Mesenchymal stem cell (in vitro differentiated cells and primary cell): ENCODE data around the gene JCHAIN.
A peak's percentile ranks its signal among the peaks of the same experiment; 100 is the strongest.

Experiments
- DNase-seq: peaks from one replicate; pipeline ENCODE4 v3.0.0-alpha.2; 2013
- H2AFZ ChIP-seq: one replicate; pipeline ENCODE4 v1.6.1; 2013; ENCODE audit warnings: low read depth, mild to moderate bottlenecking, control low read depth, inconsistent platforms, low read length, moderate library complexity
- H2AK5ac ChIP-seq: 2 replicates; pipeline ENCODE4 v1.6.1; 2013; ENCODE audit warnings: low read length, moderate library complexity, mild to moderate bottlenecking, inconsistent platforms; ENCODE audit not compliant: severe bottlenecking
- H2BK120ac ChIP-seq: one replicate; pipeline ENCODE4 v1.6.1; 2013; ENCODE audit warnings: low read depth, mild to moderate bottlenecking, inconsistent platforms, low read length, moderate library complexity
- H2BK12ac ChIP-seq, 2 experiments: one replicate each; pipeline ENCODE4 v1.6.1; 2013; ENCODE audit warnings: inconsistent platforms in 2 of 2, low read length in 2 of 2, mild to moderate bottlenecking in 2 of 2, moderate library complexity in 2 of 2, control low read depth in 1 of 2
- H2BK15ac ChIP-seq: one replicate; pipeline ENCODE4 v1.6.1; 2013; ENCODE audit warnings: mild to moderate bottlenecking, low read depth, inconsistent platforms; ENCODE audit not compliant: poor library complexity, severe bottlenecking
- H2BK5ac ChIP-seq: 2 replicates; pipeline ENCODE4 v1.6.1; 2013; ENCODE audit warnings: low read depth, mild to moderate bottlenecking, low read length, control low read depth, inconsistent platforms; ENCODE audit not compliant: poor library complexity, severe bottlenecking
- H3K14ac ChIP-seq, 2 experiments: one replicate each; pipeline ENCODE4 v1.6.1; 2013; ENCODE audit warnings: inconsistent platforms in 2 of 2, low read length in 2 of 2, control low read depth in 1 of 2, mild to moderate bottlenecking in 1 of 2, moderate library complexity in 1 of 2
- H3K18ac ChIP-seq, 2 experiments: one replicate each; pipeline ENCODE4 v1.6.1; 2013; ENCODE audit warnings: inconsistent platforms in 2 of 2, low read length in 2 of 2, control low read depth in 1 of 2, low read depth in 1 of 2, mild to moderate bottlenecking in 1 of 2
- H3K23ac ChIP-seq, 2 experiments: one replicate each; pipeline ENCODE4 v1.6.1; 2013; ENCODE audit warnings: inconsistent platforms in 2 of 2, low read length in 2 of 2, mild to moderate bottlenecking in 2 of 2, moderate library complexity in 2 of 2, control low read depth in 1 of 2
- H3K27ac ChIP-seq: 2 replicates; pipeline ENCODE4 v1.5.1; 2013; ENCODE audit warnings: mild to moderate bottlenecking, moderate library complexity, low read length, control low read depth, inconsistent platforms; ENCODE audit not compliant: poor library complexity, severe bottlenecking
- H3K27me3 ChIP-seq, 2 experiments: 2 replicates each; pipeline versions ENCODE4 v1.6.1 to v1.7.0; 2013; ENCODE audit warnings: low read length in 2 of 2, mild to moderate bottlenecking in 2 of 2, moderate library complexity in 2 of 2, control low read depth in 1 of 2, inconsistent platforms in 1 of 2; ENCODE audit not compliant: control insufficient read depth in 1 of 2, insufficient read depth in 1 of 2
- H3K36me3 ChIP-seq, 2 experiments: 2 replicates each; pipeline versions ENCODE4 v1.6.1 to v1.7.0; 2013; ENCODE audit warnings: low read length in 2 of 2, control low read depth in 1 of 2, inconsistent platforms in 1 of 2, low read depth in 1 of 2, mild to moderate bottlenecking in 1 of 2; ENCODE audit not compliant: insufficient read depth in 2 of 2, control insufficient read depth in 1 of 2
- H3K4ac ChIP-seq, 2 experiments: one replicate each; pipeline ENCODE4 v1.6.1; 2013; ENCODE audit warnings: inconsistent platforms in 2 of 2, low read length in 2 of 2, mild to moderate bottlenecking in 2 of 2, moderate library complexity in 2 of 2, control low read depth in 1 of 2, low read depth in 1 of 2
- H3K4me1 ChIP-seq: 2 replicates; pipeline ENCODE4 v1.6.1; 2013; ENCODE audit warnings: low read depth, low read length, control low read depth; ENCODE audit not compliant: control insufficient read depth, insufficient read depth
- H3K4me2 ChIP-seq: 2 replicates; pipeline ENCODE4 v1.6.1; 2013; ENCODE audit warnings: low read length, mild to moderate bottlenecking, inconsistent platforms; ENCODE audit not compliant: poor library complexity, severe bottlenecking
- H3K4me3 ChIP-seq, 2 experiments: 2 replicates each; pipeline versions ENCODE4 v1.5.1 to v1.7.0; 2013; ENCODE audit warnings: low read length in 2 of 2, mild to moderate bottlenecking in 2 of 2, control low read depth in 1 of 2, low read depth in 1 of 2; ENCODE audit not compliant: insufficient read depth in 1 of 2
- H3K79me1 ChIP-seq: replicated peaks from 2 replicates; pipeline ENCODE4 v1.6.1; 2013; ENCODE audit warnings: mild to moderate bottlenecking, control low read depth, low read length, inconsistent platforms; ENCODE audit not compliant: poor library complexity, severe bottlenecking
- H3K9ac ChIP-seq: 2 replicates; pipeline ENCODE4 v1.7.0; 2013; ENCODE audit warnings: mild to moderate bottlenecking, low read length, moderate library complexity
- H3K9me3 ChIP-seq: 2 replicates; pipeline ENCODE4 v1.7.0; 2013; ENCODE audit warnings: mild to moderate bottlenecking, low read length; ENCODE audit not compliant: control insufficient read depth
- H4K8ac ChIP-seq: one replicate; pipeline ENCODE4 v1.6.1; 2013; ENCODE audit warnings: inconsistent platforms, mild to moderate bottlenecking, low read length, moderate library complexity
- H4K91ac ChIP-seq: one replicate; pipeline ENCODE4 v1.6.1; 2013; ENCODE audit warnings: mild to moderate bottlenecking, low read length, inconsistent platforms
- WGBS: methylation state at CpG from one replicate; pipeline ENCODE4 v1.1.7; 2013; ENCODE audit warnings: mixed read lengths; 5-methylcytosine and 5-hydroxymethylcytosine counted together

The JCHAIN gene

DNA sequence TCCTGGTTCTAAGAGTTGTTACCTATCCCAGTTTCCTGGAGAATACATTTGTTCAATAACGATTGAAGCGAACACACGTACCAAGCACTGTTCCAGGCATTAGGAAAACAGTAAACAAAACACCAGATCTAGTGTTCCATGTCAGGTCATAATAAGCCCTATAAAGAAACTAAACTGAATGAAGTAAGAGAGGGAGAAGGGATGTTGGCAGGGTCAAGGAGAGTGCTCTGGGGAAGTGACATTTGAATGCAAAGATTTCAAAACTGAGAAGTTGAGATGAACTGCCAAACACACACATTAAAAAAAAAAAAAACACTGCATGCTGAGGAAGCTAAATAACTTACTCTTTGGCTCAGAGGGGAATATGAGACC is 52.1 kb downstream of the JCHAIN start:
- no peak overlapping the region for H2BK120ac ChIP-seq
- no peak overlapping the region for H4K8ac ChIP-seq
- H3K4me2 ChIP-seq, result no peak overlapping the region
- H3K9me3 ChIP-seq, result no peaks in the 10 kb centered on the region
- no peak overlapping the region for H2BK12ac ChIP-seq
- H3K27ac ChIP-seq, result no peak overlapping the region
- no peak overlapping the region for H2AK5ac ChIP-seq
- H2AFZ ChIP-seq, result no peak overlapping the region
- H2BK15ac ChIP-seq, result no peak overlapping the region
- no peak overlapping the region for H3K18ac ChIP-seq
- H3K36me3 ChIP-seq, result no peaks in the 10 kb centered on the region
- H2BK5ac ChIP-seq, result no peak overlapping the region
- H3K27me3 ChIP-seq, result peaks cover 0 to 8% of the 10 kb centered on the region in 2 experiments
- H3K4me1 ChIP-seq, result no peaks in the 10 kb centered on the region
- peak overlapping the region in 1 of 2 experiments; percentile 74 for H3K4me3 ChIP-seq
- no peak for DNase-seq
- H4K91ac ChIP-seq, result no peak overlapping the region
- 90% methylated on average over 2 of the region's 3 CpGs for WGBS
- H3K79me1 ChIP-seq, result no peaks in the 10 kb centered on the region
- peak overlapping the region; percentile 72 for H3K9ac ChIP-seq
- H3K14ac ChIP-seq, result no peak overlapping the region
- H3K4ac ChIP-seq, result no peak overlapping the region
- no peak overlapping the region for H3K23ac ChIP-seq

DNA sequence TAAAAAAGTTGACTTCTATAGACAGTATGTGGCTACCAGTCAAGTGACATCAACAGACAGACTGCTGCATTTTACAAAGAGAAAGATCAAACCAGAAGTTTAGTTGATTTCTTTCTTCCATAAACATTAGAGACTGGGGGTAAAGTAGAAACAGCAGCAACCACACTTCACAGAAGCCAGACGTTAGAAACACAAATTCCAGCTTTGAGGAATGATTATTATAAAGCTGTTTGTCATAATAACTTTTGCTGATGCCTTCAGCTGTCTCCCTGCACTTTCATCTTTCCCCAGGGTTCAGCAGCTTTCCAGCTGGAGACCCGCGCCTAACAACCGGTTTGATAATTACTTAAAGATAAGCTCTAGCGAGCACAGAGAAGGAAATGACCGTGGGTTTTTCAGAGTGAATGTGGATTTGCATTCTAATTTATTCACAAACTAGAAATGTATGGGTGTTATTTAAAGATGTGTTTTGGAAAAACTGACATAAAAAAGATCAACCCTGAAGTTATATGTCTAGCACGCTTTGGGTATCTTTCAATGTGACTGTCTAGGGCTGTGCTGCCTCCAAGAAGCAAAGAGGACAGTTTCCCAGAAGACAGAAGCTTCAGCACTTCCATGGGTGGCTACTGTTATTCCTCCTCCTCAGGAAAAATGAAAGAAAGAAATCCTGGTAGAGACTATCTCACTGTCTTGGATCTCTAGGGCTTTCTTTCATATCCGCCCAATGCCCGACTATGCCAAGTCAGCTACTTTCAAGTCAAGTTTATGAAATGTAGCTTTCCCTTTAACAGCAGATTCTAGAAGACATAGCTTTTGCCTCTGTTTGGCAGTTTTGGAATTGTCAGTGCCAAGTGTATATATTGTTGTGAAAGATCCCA is 52.8 kb downstream of the JCHAIN start:
- peak overlapping the region; percentile 43 for H3K4me2 ChIP-seq
- no peak overlapping the region for H3K18ac ChIP-seq
- no peak overlapping the region for H2BK5ac ChIP-seq
- no peak overlapping the region for H3K14ac ChIP-seq
- no peak overlapping the region for H3K4ac ChIP-seq
- H4K91ac ChIP-seq, result no peak overlapping the region
- H2BK15ac ChIP-seq, result no peak overlapping the region
- no peak overlapping the region for H3K23ac ChIP-seq
- H3K4me1 ChIP-seq, result no peaks in the 10 kb centered on the region
- no peak for DNase-seq
- peak overlapping the region in 1 of 2 experiments; percentile 74 for H3K4me3 ChIP-seq
- WGBS, result 44% methylated on average over 8 of the region's 9 CpGs
- H3K9me3 ChIP-seq, result no peaks in the 10 kb centered on the region
- H3K9ac ChIP-seq, result peak overlapping the region; percentile 72
- H2AK5ac ChIP-seq, result no peak overlapping the region
- H2BK120ac ChIP-seq, result no peak overlapping the region
- H3K36me3 ChIP-seq, result no peaks in the 10 kb centered on the region
- H3K79me1 ChIP-seq, result no peaks in the 10 kb centered on the region
- no peak overlapping the region for H2BK12ac ChIP-seq
- H2AFZ ChIP-seq, result no peak overlapping the region
- H4K8ac ChIP-seq, result no peak overlapping the region
- H3K27ac ChIP-seq, result no peak overlapping the region
- H3K27me3 ChIP-seq, result peaks cover 0 to 8% of the 10 kb centered on the region in 2 experiments

DNA sequence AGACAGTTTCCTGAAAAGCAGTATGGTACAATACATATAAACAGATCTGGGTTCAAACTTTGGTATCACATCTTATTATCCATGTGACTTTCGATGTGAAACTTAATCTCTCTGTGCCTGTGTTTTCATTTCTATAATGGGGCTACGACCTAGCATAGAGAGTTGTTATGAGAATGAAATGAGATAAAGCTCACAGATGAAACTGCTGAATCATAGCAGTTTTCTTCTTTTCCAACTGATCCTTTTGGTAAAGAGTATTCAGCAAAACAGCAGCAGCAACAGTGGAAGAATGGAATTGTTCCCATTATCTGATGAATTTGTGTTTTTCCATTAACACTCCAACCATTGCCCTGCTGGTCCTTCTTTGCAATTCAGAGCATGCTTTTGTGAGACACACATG is 58.0 kb downstream of the JCHAIN start:
- Histone ChIP-seq H3K27me3 (peaks cover 0 to 8% of the 10 kb centered on the region in 2 experiments), H3K4ac (no peak overlapping the region), H3K36me3 (no peaks in the 10 kb centered on the region), H3K9ac (no peak overlapping the region), H3K9me3 (no peaks in the 10 kb centered on the region), H2BK12ac (no peak overlapping the region), H3K4me2 (no peak overlapping the region), H3K23ac (no peak overlapping the region), H2BK15ac (no peak overlapping the region), H4K8ac (no peak overlapping the region), H2BK120ac (no peak overlapping the region), H3K14ac (no peak overlapping the region), H3K27ac (no peak overlapping the region), H3K79me1 (no peaks in the 10 kb centered on the region), H2AFZ (no peak overlapping the region), H3K4me1 (no peaks in the 10 kb centered on the region), H4K91ac (no peak overlapping the region), H3K4me3 (no peak overlapping the region), H2AK5ac (no peak overlapping the region), H3K18ac (no peak overlapping the region), H2BK5ac (no peak overlapping the region)
- WGBS, result 89% methylated on average over 2 of the region's 2 CpGs
- DNase-seq, result no peak

DNA sequence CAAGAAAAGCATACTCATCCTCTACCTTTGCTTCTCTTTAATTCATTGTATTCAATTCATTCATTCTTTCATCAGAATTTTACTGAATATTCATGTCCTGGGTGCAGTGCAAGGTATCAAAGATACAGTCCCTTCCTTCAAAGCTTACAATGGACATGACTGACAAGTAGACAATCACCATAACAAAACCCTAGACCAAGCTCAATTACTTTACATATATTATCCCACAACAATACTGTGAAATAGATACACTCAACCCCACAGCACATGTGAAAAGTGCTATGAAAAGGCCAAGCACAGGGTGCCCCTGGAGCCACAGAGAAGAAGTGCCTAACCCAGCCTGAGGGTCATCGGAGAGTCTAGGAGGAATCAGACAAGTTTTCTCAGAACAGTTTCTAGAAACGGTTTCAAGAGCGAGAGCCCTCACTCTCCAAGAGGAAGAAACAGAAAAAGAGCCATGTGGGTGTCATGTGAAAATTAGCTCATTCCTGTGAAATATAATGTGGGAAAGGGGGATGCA is 58.9 kb downstream of the JCHAIN start:
- no peak overlapping the region for H2BK12ac ChIP-seq
- H3K18ac ChIP-seq, result no peak overlapping the region
- no peak overlapping the region for H3K23ac ChIP-seq
- H2BK15ac ChIP-seq, result no peak overlapping the region
- no peak overlapping the region for H3K4me3 ChIP-seq
- no peaks in the 10 kb centered on the region for H3K9me3 ChIP-seq
- no peak overlapping the region for H2BK5ac ChIP-seq
- H3K4ac ChIP-seq, result no peak overlapping the region
- no peak overlapping the region for H4K8ac ChIP-seq
- WGBS, result 93% methylated on average over 3 of the region's 3 CpGs
- DNase-seq, result no peak
- no peak overlapping the region for H2AK5ac ChIP-seq
- H3K14ac ChIP-seq, result no peak overlapping the region
- no peaks in the 10 kb centered on the region for H3K79me1 ChIP-seq
- no peaks in the 10 kb centered on the region for H3K36me3 ChIP-seq
- H4K91ac ChIP-seq, result no peak overlapping the region
- H2BK120ac ChIP-seq, result no peak overlapping the region
- H3K4me2 ChIP-seq, result no peak overlapping the region
- H3K9ac ChIP-seq, result no peak overlapping the region
- H3K27ac ChIP-seq, result no peak overlapping the region
- no peak overlapping the region for H2AFZ ChIP-seq
- H3K27me3 ChIP-seq, result peaks cover 0 to 8% of the 10 kb centered on the region in 2 experiments
- no peaks in the 10 kb centered on the region for H3K4me1 ChIP-seq
